CD1c-positive myeloid dendritic cell (primary cell): ENCODE data around the gene MAP6D1.

Experiments
- DNase-seq: peaks from one replicate; pipeline ENCODE4 v3.0.0-alpha.2; 2016; ENCODE audit errors: extremely low spot score

MAP6D1 gene

GRCh38 chr3:183823963-183824362, 1.4 kb downstream of the MAP6D1 start:
- DNase-seq = no peak

- no peak for DNase-seq
These were observed 2.7 kb downstream of the MAP6D1 start for GRCh38 chr3:183822631-183823030.

- DNase-seq = no peak
These were observed 5.5 kb downstream of the MAP6D1 start for GRCh38 chr3:183819831-183820230.

- no peak for DNase-seq
These were observed 6.4 kb downstream of the MAP6D1 start for GRCh38 chr3:183818706-183819624.

GRCh38 chr3:183818041-183818620, 7.2 kb downstream of the MAP6D1 start:
- no peak for DNase-seq

- DNase-seq = no peak
These were observed 7.7 kb downstream of the MAP6D1 start for GRCh38 chr3:183817639-183818038.

GRCh38 chr3:183816681-183817510, 8.5 kb downstream of the MAP6D1 start:
- no peak for DNase-seq

- no peak for DNase-seq
These were observed 9.4 kb downstream of the MAP6D1 start for GRCh38 chr3:183815951-183816475.

GRCh38 chr3:183815563-183815940, 9.8 kb downstream of the MAP6D1 start:
- no peak for DNase-seq

- DNase-seq = no peak
These were observed 11.1 kb downstream of the MAP6D1 start for GRCh38 chr3:183814240-183814639.

GRCh38 chr3:183812761-183813445, 12.5 kb downstream of the MAP6D1 start:
- no peak for DNase-seq

- no peak for DNase-seq
These were observed 13.7 kb downstream of the MAP6D1 start for GRCh38 chr3:183811638-183812037.

GRCh38 chr3:183810643-183811594, 14.5 kb downstream of the MAP6D1 start:
- no peak for DNase-seq

- no peak for DNase-seq
These were observed 16.1 kb downstream of the MAP6D1 start for GRCh38 chr3:183809270-183809669.

GRCh38 chr3:183808355-183808754, 17.0 kb downstream of the MAP6D1 start:
- no peak for DNase-seq

GRCh38 chr3:183807881-183808280, 17.5 kb downstream of the MAP6D1 start:
- no peak for DNase-seq

GRCh38 chr3:183807209-183807728, 18.1 kb downstream of the MAP6D1 start:
- no peak for DNase-seq

GRCh38 chr3:183802989-183803388, 22.4 kb downstream of the MAP6D1 start:
- DNase-seq = no peak

- DNase-seq = no peak
These were observed 23.8 kb downstream of the MAP6D1 start for GRCh38 chr3:183801601-183802000.

GRCh38 chr3:183800243-183800863, 25.0 kb downstream of the MAP6D1 start:
- no peak for DNase-seq
